Measurements from ENCODE around the gene KRT78. TPM values are rescaled to one million over a fixed set of nuclear protein-coding genes. Genes with fewer than 3 reads are reported as not detected.
"Not testable (repeated sequence)": the region's sequence is repeated elsewhere in the genome, so short reads cannot be mapped to it uniquely, and the experiment has no call there.

Gene KRT78, protein sequence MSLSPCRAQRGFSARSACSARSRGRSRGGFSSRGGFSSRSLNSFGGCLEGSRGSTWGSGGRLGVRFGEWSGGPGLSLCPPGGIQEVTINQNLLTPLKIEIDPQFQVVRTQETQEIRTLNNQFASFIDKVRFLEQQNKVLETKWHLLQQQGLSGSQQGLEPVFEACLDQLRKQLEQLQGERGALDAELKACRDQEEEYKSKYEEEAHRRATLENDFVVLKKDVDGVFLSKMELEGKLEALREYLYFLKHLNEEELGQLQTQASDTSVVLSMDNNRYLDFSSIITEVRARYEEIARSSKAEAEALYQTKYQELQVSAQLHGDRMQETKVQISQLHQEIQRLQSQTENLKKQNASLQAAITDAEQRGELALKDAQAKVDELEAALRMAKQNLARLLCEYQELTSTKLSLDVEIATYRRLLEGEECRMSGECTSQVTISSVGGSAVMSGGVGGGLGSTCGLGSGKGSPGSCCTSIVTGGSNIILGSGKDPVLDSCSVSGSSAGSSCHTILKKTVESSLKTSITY
- total RNA-seq (2014; rRNA removed) = not detected in 2 replicates
- polyA plus RNA-seq (2012) = not detected

DNA sequence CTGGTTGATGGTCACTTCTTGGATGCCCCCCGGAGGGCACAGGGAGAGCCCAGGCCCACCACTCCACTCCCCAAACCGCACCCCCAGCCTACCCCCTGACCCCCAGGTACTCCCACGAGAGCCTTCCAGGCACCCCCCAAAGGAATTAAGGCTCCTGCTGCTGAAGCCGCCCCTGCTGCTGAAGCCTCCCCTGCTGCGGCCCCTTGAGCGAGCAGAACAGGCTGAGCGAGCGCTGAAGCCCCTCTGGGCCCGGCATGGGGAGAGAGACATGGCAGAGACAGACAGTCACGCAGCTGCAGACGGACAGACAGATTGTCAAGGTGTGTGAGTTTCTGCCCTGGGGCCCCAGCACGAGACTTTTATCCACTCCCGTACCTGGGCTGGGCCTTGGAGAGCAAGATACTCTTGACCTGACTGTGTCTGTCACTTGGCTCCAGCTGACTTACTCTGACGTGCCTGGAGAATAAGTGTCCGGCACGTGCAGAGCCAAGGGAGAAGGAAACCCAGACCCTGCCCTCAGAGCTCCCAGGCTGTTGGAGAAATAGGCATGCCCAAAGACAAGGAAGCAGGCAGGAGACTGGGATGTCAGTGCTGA lies at the start of gene KRT78:
Gene KRT78 (minus strand): TSS at position 334 of the 595 bp plus-strand sequence. CDS start 64 bp downstream, at position 270.
- DNase-seq (ENCODE audit: low read depth) = no peak

- DNase-seq (ENCODE audit: low read depth) = no peak
Measured at GRCh38 chr12:52896190-52897100, 47.7 kb upstream of the KRT78 start.

- DNase-seq (ENCODE audit: low read depth) = no peak
Measured at GRCh38 chr12:52895726-52896189, 47.0 kb upstream of the KRT78 start.

GRCh38 chr12:52892974-52893373 lies 44.2 kb upstream of the KRT78 start:
- no peak for DNase-seq (ENCODE audit: low read depth)

GRCh38 chr12:52892207-52892852 lies 43.5 kb upstream of the KRT78 start:
- no peak for DNase-seq (ENCODE audit: low read depth)

GRCh38 chr12:52891044-52891443 lies 42.2 kb upstream of the KRT78 start:
- DNase-seq (ENCODE audit: low read depth) = no peak

GRCh38 chr12:52890417-52890816 lies 41.6 kb upstream of the KRT78 start:
- no peak for DNase-seq (ENCODE audit: low read depth)

DNA sequence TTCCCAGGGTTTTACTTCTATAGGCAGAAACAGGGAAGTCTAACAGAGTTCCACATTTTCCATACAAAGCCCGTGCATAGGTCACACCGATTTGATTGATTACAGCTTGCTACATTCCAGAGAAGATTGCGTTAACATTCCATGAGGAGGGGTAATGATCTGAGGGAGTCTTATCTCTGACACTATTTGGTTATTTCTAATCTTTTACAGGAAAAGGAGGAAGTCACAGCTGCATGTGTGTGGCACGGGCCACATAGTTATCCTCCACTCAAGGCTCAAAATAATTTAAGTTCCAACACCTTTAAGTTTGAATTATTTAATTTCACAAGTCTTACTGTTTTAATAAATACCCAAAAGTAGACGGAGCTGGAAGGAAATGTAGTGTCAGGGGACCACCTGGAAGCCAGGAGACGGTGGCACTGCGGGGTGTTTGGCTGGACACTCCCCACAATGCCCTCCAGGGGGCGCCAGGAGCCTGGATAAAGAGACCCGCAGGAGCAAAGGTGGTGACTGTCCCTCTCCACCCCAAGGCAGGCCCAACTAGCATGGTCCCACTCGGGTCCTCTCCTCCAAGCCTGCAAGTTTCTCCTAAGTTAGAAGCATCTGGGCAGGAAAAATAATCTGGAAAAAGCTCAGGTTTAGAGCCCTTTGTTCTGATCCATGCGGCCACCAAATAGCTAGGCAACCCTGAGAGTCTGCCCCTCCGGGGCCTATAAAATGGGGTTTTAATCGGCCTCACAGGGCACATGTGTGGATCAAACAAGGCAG lies 35.9 kb upstream of the KRT78 start:
- peak; percentile 29 for DNase-seq (ENCODE audit: low read depth)

- DNase-seq (ENCODE audit: low read depth) = not testable (repeated sequence)
Measured at GRCh38 chr12:52880499-52880898, 31.7 kb upstream of the KRT78 start.

- peak; percentile 72 for DNase-seq (ENCODE audit: low read depth)
Measured at GRCh38 chr12:52879394-52880351, 30.9 kb upstream of the KRT78 start.

DNA sequence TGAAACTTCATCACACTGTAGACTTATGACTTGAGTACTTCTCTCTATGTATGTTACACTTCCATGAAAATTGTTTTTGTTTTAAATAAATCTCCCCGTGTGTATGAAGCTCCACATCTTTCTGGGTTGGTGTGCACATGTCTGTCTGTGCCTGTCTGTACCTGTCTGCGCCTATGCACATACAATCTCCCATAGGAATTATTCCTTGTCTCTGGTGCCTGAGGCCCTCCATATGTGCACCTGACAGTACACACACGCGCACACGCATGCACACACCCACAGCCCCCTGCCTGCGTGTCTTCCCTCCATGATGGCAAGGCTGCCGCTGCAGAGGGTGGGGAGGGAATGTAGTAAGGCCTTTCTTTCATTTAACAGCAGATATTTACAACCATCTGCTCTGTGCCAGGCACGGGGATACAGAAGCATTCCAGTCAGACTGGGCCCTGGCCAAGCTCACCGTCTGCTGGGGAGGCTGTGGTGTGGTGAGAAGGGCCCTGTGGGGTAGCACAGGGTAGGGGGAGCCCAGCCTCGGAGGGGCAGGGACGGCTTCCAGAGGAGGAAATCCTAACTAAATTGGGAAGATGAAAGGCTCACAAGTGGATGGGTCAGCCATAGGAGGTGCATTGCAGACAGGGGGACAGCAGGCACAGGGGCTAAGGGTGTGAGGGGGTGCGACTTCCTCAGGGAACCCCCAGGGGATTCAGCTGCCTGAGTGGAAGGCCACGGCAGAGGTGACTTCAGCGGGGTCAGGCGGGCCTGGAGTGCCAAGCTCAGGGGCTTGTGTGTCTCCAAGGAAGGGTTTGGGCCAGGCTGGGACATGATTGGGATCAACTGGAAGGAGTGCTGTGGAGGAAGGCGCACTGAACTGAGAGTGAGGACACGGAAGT lies 30.0 kb upstream of the KRT78 start:
- DNase-seq (ENCODE audit: low read depth) = no peak

DNA sequence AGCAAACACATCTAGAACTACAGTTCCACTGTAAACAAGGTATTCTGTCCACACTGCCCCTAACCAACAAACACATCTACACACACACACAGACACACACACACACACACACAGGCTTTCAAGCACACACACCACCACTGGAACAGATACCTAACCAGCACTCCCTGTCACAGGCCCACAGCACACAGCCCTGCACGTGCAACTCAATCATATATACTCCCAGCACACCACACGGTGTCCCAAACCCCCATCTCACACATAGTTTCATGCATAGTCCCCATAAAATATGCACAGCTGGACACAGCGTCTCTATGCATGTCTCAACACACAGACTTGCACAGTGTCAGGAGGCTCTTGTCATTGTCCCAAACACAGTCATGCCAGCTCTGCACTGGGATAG lies 28.4 kb upstream of the KRT78 start:
- DNase-seq (ENCODE audit: low read depth) = no peak

DNA sequence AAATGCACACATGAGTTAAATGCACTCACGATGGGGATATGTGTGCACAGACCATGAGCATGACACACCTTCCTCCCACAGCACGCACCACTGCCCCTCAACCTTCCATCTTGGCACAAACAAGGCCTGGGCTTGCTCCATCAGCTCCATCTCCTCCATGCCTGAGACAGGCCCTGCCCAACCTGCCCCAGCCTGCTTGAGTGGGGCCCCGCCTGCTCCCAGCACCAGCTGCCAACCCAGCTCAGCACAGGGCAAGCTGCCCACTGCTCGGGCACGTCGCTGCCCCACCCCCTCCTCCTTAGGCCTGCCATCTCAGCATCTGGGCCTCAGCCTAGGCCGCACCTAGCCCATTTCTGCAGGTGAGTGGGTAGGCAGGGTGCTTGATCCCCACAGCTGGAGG lies 27.6 kb upstream of the KRT78 start:
- DNase-seq (ENCODE audit: low read depth) = no peak

- no peak for DNase-seq (ENCODE audit: low read depth)
Measured at GRCh38 chr12:52874573-52875435, 26.0 kb upstream of the KRT78 start.

DNA sequence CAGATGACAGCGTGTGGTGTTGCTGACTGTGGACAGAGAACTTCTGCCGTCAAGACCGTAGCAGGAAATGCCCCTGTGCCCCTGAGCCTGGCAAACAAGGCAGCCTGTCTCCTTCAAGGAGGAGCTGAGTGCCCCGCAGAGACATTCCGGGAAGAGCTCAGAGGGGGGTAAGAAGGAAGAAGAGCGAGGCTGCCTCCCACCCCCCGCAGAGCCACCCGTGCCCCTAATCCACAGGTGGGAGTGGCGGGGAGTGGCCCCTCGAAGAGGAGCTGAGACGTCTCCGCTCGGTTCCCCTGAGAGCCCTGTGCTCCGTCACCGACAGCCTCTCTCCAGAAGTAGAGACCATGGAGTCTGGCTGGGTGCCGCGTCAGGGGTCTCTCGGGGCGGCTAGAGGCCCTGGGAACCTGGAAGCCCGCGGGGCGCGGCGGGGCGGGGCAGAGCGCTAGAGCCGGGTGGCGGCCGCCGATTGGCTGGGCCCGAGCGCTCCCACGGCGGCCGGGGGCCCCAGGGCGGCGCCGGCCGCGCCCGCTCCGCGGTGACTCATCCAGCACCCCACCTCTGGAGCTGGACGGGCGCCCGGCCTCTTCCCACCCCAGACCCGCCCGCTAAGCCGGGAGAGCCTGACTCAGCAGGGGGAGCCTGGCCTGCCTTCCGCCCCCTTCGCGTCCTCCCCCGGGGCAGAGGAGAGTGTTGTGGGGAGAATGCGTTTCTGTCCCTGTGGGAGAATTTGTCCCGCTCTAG lies 25.2 kb upstream of the KRT78 start:
- DNase-seq (ENCODE audit: low read depth) = peak; percentile 84

DNA sequence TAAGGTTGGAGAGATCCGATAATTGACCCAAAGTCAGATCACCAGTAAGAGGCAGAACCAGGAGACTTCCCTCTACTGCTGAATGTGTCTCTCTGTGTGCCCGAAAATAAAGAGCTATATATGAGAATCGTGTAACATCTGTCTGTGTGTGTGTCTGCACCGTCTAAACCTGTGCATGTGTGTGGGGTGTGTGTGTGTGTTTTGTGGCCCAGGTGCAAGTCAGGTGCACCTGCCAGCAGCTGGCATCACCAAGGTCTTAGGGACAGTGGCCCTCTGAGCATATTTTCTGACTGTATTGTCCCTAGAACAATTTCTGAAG lies 24.7 kb upstream of the KRT78 start:
- no peak for DNase-seq (ENCODE audit: low read depth)

All from LHCN-M2 (cell line).